GM10266 (cell line): ENCODE measurements around the gene RPF1.
"Not testable (repeated sequence)": the region's sequence is repeated elsewhere in the genome, so short reads cannot be mapped to it uniquely, and the experiment has no call there.

Experiments used
- DNase-seq: peaks from one replicate; pipeline ENCODE4 v3.0.0; 2012; ENCODE audit errors: extremely low spot score
- TF ChIP-seq, protein P1 (sequence below): IDR thresholded peaks from 2 replicates; pipeline ENCODE4 v1.5.1; 2012; ENCODE audit warnings: mild to moderate bottlenecking, low read depth; ENCODE audit not compliant: control insufficient read depth, insufficient read depth; ENCODE audit errors: missing control alignments

The RPF1 gene

DNA sequence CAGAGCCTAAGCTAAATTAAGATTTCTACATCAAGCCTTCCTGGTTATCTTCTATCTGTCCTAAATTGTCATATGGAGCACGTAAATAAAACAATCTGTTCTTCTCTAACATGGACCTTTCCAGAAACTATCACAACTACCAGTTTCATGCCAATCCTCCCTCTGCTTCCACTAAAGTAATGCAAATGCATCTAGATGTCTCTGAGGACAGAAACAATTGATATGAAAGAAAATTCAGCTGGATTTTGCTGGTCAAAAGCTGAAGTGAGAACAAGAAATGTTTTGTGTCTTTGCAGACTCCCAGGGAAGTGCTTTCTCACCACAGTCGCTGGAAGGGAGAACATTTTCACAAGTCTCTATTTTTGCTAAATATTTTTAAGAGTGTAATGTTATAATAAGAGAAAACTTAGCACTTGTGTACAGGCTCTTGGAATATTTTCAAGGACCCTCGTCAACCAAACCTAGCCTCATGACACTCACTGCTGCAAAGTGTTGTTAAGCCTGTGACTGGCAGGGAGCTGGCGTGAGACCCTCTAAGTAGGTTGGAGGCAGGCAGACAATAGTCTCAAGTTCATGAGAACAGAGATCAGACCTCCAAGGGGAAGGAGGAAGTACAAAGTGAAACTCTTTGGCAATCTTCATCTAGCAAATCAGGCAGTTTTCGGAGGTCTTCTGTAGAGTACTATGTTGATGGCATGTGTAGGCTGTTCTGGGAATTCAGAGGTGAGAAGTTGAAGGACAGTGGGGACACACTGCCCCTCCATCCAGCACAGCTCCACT, 42.0 kb upstream of the RPF1 start:
- TF ChIP-seq, protein P1, sequence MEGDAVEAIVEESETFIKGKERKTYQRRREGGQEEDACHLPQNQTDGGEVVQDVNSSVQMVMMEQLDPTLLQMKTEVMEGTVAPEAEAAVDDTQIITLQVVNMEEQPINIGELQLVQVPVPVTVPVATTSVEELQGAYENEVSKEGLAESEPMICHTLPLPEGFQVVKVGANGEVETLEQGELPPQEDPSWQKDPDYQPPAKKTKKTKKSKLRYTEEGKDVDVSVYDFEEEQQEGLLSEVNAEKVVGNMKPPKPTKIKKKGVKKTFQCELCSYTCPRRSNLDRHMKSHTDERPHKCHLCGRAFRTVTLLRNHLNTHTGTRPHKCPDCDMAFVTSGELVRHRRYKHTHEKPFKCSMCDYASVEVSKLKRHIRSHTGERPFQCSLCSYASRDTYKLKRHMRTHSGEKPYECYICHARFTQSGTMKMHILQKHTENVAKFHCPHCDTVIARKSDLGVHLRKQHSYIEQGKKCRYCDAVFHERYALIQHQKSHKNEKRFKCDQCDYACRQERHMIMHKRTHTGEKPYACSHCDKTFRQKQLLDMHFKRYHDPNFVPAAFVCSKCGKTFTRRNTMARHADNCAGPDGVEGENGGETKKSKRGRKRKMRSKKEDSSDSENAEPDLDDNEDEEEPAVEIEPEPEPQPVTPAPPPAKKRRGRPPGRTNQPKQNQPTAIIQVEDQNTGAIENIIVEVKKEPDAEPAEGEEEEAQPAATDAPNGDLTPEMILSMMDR: no peak
- DNase-seq: peak; percentile 20

DNA sequence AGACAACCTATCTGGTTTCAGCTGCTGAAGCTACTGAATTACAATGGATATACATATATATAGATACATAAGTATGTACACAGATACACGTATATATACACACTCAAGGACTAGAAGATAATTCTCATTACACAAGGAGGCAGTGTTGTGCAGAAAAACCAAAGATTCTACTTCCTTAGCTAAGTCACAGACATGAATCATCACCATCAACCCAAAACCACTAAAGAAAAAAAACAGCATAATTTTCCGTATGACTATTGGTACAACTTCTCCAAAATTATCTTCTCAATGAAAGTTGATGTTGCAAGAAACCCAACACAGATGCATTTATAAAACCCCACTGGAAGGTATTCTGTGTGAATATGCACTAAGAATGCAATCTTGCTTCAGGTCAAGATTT, 36.8 kb upstream of the RPF1 start:
- DNase-seq: peak; percentile 71
- TF ChIP-seq, protein P1: peak; percentile 67

DNA sequence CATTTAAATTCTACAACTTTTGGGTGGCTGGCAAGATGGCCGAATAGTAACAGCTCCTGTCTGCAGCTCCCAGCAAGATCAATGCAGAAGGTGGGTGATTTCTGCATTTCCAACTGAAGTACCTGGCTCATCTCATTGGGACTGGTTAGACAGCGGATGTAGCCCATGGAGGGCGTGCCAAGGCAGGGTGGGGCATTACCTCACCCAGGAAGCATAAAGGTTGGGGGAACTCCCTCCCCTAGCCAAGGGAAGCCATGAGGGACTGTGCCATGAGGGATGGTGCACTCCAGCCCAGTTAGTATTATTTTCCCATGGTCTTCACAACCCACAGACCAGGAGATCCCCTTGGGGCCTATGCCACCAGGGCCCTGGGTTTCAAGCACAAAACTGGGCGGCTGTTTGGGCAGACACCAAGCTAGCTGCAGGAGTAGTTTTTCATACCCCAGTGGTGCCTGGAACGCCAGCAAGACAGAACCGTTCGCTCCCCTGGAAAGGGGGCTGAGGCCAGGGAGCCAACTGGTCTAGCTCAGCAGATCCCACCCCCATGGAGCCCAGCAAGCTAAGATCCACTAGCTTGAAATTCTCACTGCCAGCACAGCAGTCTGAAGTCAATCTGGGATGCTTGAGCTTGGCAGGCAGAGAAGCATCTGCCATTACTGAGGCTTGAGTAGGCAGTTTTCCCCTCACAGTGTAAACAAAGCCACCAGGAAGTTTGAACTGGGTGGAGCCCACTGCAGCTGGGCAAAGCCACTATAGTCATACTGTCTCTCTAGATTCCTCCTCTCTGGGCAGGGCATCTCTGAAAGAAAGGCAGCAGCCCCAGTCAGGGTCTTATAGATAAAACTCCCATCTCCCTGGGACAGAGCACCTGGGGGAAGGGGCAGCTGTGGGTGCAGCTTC, 36.1 kb upstream of the RPF1 start:
- not testable (repeated sequence) for DNase-seq

DNA sequence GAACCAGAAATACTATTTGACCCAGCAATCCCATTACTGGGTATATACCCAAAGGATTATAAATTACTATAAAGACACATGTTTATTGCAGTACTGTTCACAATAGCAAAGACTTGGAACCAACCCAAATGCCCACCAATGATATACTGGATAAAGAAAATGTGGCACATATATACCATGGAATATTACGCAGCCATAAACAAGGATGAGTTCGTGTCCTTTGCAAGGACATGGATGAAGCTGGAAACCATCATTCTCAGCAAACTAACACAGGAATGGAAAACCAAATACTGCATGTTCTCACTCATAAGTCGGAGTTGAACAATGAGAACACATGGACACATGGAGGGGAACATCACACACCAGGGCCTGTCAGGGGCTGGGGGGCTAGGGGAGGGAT, 30.4 kb upstream of the RPF1 start:
- not testable (repeated sequence) for DNase-seq

DNA sequence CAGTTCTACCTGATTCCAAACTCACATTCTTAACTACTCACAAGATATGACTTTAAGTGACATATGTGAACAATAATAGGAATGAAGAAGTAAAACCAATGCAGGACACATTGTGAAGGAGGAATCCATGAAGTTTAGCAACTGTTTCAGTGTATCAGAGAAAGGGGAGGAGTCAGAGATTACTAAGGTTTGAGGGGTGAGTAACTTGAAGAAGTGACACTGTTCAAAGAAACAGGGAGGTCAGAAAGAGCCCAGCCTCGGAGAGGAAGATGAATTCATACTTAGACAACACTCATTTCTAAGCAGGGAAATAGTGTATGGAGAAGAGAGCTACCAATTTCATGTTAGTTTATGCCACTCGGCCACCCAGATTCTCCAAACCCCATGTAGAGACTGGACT, 28.2 kb upstream of the RPF1 start:
- no peak for DNase-seq
- TF ChIP-seq, protein P1: no peak

DNA sequence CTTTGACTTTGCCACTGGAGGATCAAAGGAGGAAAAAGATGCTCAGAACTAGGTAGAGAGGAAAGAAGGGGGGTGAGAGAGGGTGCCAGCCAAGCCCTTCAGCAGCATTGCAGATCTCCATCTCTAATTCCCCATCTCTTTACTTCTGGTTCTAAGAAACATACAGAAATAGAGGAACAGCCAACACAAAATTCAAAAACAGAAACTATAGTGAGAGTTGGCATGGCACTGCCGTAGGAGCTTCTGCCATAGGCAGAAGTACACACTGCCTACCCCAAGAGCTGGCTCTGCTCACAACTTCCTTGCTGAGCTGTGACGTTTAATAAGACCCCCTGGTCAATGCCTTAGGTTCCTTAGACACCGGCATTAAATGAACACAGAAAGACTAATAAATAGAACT, 26.6 kb upstream of the RPF1 start:
- no peak for DNase-seq
- TF ChIP-seq, protein P1: no peak

DNA sequence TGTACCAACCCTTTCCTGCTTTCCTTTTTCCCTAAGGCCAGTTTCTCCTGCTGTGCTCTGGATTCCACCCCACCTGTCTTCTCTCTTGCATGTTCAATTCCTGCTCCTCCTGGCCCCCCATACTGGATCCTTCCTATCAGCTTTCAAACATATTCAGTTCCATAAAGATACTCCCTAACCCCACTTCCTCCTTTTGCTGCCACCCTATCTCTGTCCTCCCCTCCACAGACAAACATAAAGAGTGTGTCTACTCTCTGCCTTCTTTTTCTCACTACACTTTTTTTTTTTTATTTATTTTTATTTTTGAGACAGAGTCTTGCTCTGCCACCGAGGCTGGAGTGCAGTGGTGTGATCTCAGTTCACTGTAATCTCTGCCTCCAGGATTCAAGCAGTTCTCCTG, 16.9 kb upstream of the RPF1 start:
- TF ChIP-seq, protein P1: no peak
- DNase-seq: no peak

DNA sequence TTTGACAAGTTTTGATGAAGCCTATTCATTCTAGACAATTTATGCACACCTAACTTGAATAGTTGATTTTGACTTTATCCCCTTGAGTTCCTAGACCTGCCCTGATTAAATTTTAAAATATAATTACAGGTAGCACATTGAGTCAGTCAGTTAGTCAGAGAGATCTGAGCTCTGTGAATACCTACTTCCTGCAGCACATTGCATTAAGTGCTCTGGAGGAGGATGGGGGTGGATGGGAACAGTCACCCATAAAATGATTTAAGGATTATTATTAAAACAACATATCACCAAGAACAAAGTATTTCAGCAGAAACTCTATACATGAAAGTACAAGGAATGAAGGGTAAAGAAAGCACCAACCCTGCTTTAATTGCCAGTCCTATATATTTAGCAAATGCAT, 11.8 kb upstream of the RPF1 start:
- TF ChIP-seq, protein P1: no peak
- DNase-seq: no peak
